Measurements from ENCODE around the gene TAS1R3. TPM values are rescaled to one million over a fixed set of nuclear protein-coding genes. Genes with fewer than 3 reads are reported as not detected.

Gene TAS1R3
- total RNA-seq, 1 experiment from 2014 or later: 0.28 TPM

- Histone ChIP-seq H3K23ac (ENCODE audit: insufficient read length, low read depth, low read length) (no peak overlapping the region), H3K27ac (ENCODE audit: insufficient read length, low read depth, low read length) (no peak overlapping the region), H4K5ac (ENCODE audit: insufficient read length, low read depth, low read length) (no peak overlapping the region), H3K4me2 (ENCODE audit: insufficient read depth, insufficient read length, low read length) (no peak overlapping the region), H2AFZ (ENCODE audit: low read length) (no peak overlapping the region), H2BK20ac (ENCODE audit: low read depth, low read length, poor library complexity, severe bottlenecking) (no peak overlapping the region), H3T11ph (ENCODE audit: low read length) (no peak overlapping the region), H3K79me1 (ENCODE audit: insufficient read depth, low read depth, low read length, poor library complexity, severe bottlenecking) (no peaks in the 10 kb centered on the region), H2BK5ac (ENCODE audit: insufficient read length, low read length) (no peak overlapping the region), H4K91ac (ENCODE audit: insufficient read length, low read depth, low read length) (no peak overlapping the region), H4K20me1 (ENCODE audit: control insufficient read depth, insufficient read depth, insufficient read length) (no peaks in the 10 kb centered on the region), H2AK5ac (ENCODE audit: insufficient read length, low read length) (no peak overlapping the region), H3K9ac (ENCODE audit: extremely low read depth, insufficient read length, low read length) (no peak overlapping the region), H3K27me3 (ENCODE audit: insufficient read depth, low read length) (no peaks in the 10 kb centered on the region), H2BK120ac (ENCODE audit: low read depth, low read length, poor library complexity, severe bottlenecking) (no peak overlapping the region), H3K14ac (ENCODE audit: insufficient read depth, low read length) (no peak overlapping the region), H3K4me1 (ENCODE audit: insufficient read depth, low read length) (no peaks in the 10 kb centered on the region; the same call in 1 of the 2 replicates), H3K4ac (ENCODE audit: low read depth, low read length) (no peak overlapping the region), H3K56ac (ENCODE audit: insufficient read length, low read depth, low read length) (no peak overlapping the region), H2BK12ac (ENCODE audit: insufficient read length, low read depth, low read length) (no peak overlapping the region), H3K23me2 (ENCODE audit: insufficient read length, low read depth, low read length, poor library complexity, severe bottlenecking) (peaks cover 3% of the 10 kb centered on the region), H2BK15ac (ENCODE audit: low read depth, low read length) (no peak overlapping the region), H3K79me2 (ENCODE audit: insufficient read depth, low read length) (no peaks in the 10 kb centered on the region), H4K8ac (replicated peaks; ENCODE audit: insufficient read length, low read depth, low read length) (no peak overlapping the region), H3K18ac (ENCODE audit: insufficient read length, low read depth, low read length) (no peak overlapping the region), H3K9me3 (ENCODE audit: control insufficient read depth, low read depth, low read length) (peaks cover 20% of the 10 kb centered on the region)
- no peak overlapping the region for H3K27ac Mint-ChIP-seq
- TF ChIP-seq CTCF (conservative IDR thresholded peaks at IDR 0.05): no peak
- 100% methylated on average over 3 of the region's 3 CpGs for WGBS (ENCODE audit: extremely low coverage, insufficient read length, low lambda C conversion rate)
- no peak overlapping the region for H3K4me3 Mint-ChIP-seq
- H3K36me3 Mint-ChIP-seq (ENCODE audit: insufficient read depth in 1 of 3, low read depth in 3 of 3): no peaks in the 10 kb centered on the region
- DNase-seq: no peak
- peaks cover 27% of the 10 kb centered on the region for H3K27me3 Mint-ChIP-seq (ENCODE audit: low read depth)
- peaks cover 5 to 7% of the 10 kb centered on the region in 2 experiments for H3K4me1 Mint-ChIP-seq
- no peaks in the 10 kb centered on the region; a peak in 1 of 5 replicates for H3K9me3 Mint-ChIP-seq
Observed at GRCh38 chr1:1366699-1367066, 35.6 kb downstream of the TAS1R3 start.
